ENCODE results near the gene DMRT3.

The DMRT3 gene

DNA sequence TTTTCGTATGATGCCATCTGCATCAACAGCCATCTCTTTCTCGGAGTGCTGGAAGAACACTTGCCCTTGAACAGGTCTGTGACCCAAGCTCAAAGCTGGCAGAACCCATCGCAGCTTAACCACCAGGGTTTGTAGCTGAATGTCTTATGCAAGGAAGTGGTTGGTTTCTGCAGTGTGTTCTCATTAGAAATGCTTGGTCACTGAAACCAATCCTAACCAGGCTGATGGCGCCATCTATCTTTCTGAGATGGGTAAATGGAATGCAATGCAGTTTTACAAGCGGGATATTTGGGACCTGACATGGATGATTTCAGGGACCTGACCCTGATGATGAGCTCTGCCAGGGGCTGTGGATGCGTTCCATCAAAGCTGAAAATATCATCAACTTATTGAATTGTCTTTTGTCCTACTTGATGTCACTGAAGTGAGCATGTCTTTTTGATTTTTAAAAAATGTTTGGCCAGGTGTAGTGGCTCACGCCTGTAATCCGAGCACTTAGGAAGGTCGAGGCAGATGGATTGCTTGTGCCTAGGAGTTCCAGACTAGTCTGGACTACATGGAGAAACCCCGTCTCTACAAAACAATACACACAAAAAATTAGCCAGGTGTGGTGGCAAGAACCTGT, 28.7 kb downstream of the DMRT3 start:
- no peak for DNase-seq

- DNase-seq: no peak
These were observed 30.9 kb downstream of the DMRT3 start for GRCh38 chr9:1007312-1007711.

DNA sequence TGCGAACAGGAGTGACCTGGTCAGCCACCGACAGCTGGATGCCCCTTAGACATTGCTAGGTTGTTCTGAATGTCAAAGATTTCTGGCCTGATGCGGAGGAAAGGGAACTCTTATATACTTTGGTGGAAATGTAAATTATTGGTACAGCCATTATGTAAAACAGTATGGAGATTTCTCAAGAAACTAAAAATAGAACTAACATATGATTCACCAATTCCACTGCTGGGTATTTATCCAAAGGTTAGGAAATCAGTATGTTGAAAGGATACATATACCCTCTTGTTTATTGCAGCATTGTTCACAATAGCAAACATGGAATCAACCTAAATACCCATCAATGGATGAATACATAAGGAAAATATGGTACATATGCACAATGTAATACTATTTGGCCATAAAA, 31.8 kb downstream of the DMRT3 start:
- DNase-seq: no peak

GRCh38 chr9:1009101-1009707, 32.7 kb downstream of the DMRT3 start:
- peak; percentile 54 for DNase-seq

DNA sequence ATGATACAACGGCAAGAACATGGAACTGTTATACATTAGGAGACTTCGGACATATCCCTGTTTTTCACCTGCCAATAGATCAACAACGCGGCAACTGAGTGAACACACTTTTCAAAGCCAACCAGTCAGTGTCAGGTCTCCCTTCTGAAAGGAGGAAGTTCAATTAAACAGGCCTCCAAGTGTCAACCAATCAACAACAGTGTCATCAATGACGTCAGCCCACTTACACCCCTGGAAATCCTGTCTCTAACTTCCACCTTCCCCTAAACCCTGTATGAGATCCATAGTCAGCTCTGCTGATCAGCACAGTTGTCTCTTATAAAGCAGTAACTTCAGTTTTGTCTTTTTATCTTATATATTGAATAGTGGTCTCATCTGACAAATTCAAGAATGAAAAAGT, 36.6 kb downstream of the DMRT3 start:
- no peak for DNase-seq

- no peak for DNase-seq
These were observed 37.8 kb downstream of the DMRT3 start for GRCh38 chr9:1014225-1014624.

DNA sequence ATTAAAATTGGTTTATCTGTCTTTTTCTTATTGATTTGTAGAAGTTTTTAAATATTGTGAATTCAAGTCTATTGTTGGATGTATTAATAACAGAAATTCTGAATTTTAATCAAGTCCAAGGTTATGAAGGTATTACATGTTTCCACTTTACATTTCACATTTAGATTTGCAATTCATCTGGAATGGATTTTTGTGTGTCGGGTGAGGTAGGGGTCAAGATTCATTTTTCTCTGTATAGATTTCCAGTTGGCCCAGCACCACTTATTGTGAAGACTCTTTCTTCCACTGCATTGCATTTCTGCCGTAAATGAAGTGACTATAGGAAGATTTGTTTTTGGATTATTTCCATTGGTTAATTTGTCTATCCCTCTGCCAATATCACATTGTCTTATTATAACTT, 38.2 kb downstream of the DMRT3 start:
- DNase-seq: no peak

GRCh38 chr9:1018121-1018520, 41.7 kb downstream of the DMRT3 start:
- no peak for DNase-seq

DNA sequence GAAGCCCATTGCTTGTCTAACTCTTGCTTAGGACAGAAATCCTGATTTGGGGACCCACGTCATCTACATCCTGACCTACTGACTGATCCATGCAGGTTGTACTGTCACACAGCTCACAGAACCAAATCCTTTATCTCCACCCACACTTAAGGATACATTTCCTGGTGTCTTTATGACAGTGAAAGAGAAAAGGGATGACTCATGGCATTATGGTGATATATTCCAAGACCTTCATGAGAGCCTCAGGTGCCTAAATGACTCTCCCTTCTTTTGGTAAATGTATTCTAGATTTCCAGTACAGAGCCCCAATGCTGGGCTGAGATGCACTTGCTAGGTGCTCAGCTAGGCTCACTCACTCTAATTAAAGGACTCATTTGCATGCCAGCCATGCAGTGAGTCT, 47.7 kb downstream of the DMRT3 start:
- DNase-seq: no peak

GRCh38 chr9:1025131-1025530, 48.7 kb downstream of the DMRT3 start:
- DNase-seq: no peak

- no peak for DNase-seq
These were observed 49.8 kb downstream of the DMRT3 start for GRCh38 chr9:1026219-1026618.

GRCh38 chr9:1028501-1029190, 52.2 kb downstream of the DMRT3 start:
- DNase-seq: no peak

- no peak for DNase-seq
These were observed 55.6 kb downstream of the DMRT3 start for GRCh38 chr9:1031951-1032601.

DNA sequence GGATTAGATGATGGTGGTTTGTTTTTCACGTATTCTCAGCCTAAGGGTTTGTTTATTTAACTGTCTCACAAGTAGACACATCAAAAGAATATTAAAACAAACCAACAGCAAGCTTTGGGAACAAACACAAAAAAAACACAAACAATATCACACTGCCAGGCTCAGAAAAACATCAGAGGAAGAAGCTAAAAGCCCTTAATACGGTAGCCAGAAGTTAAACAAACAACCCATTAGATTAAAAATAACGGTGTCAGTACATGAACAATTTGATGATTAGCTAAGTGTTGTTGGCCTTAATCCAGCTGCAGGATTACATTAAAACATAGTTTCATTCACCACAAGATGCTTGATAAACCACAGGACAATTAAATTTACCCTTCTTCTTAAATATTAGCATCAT, 57.8 kb downstream of the DMRT3 start:
- no peak for DNase-seq

DNA sequence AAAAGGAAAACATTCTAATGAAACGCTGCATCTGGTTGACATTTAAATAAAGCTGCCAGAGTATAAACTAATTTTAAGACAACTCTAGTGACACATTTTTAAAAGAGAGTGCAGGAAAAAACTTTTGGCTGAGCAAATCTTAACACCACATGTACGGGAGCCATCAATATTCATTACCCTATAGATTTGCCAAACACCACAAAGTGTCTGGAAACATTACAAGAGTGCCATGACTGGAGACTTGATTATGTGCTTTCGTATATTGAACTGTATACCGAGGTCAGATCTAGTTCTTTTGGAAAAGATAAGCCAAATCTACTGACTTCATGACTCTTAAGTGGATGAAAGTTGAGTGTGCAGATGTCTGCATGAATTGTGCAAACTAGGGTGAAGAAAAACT, 63.1 kb downstream of the DMRT3 start:
- DNase-seq: no peak

Data from activated CD4-positive, alpha-beta T cell treated with anti-CD3 and anti-CD28 coated beads for 1 hour (primary cell).